ENCODE measurements around the gene PACRG.

Gene PACRG

GRCh38 chr6:163185744-163186143 is 458.0 kb downstream of the PACRG start:
- no peak for DNase-seq

GRCh38 chr6:163186527-163186926 is 458.8 kb downstream of the PACRG start:
- no peak for DNase-seq

- no peak for DNase-seq
Measured at GRCh38 chr6:163187201-163187600, 459.4 kb downstream of the PACRG start.

GRCh38 chr6:163187606-163188005 is 459.8 kb downstream of the PACRG start:
- DNase-seq: no peak

- no peak for DNase-seq
Measured at GRCh38 chr6:163188746-163189145, 461.0 kb downstream of the PACRG start.

- no peak for DNase-seq
Measured at GRCh38 chr6:163189609-163190008, 461.8 kb downstream of the PACRG start.

- no peak for DNase-seq
Measured at GRCh38 chr6:163190786-163191185, 463.0 kb downstream of the PACRG start.

GRCh38 chr6:163191704-163192537 is 464.1 kb downstream of the PACRG start:
- no peak for DNase-seq

GRCh38 chr6:163192591-163192990 is 464.8 kb downstream of the PACRG start:
- DNase-seq: no peak

GRCh38 chr6:163193326-163193725 is 465.6 kb downstream of the PACRG start:
- DNase-seq: no peak

- no peak for DNase-seq
Measured at GRCh38 chr6:163195721-163196691, 468.2 kb downstream of the PACRG start.

- no peak for DNase-seq
Measured at GRCh38 chr6:163197839-163198238, 470.1 kb downstream of the PACRG start.

- DNase-seq: no peak
Measured at GRCh38 chr6:163198396-163198795, 470.6 kb downstream of the PACRG start.

GRCh38 chr6:163199371-163199770 is 471.6 kb downstream of the PACRG start:
- DNase-seq: no peak

GRCh38 chr6:163200289-163200688 is 472.5 kb downstream of the PACRG start:
- no peak for DNase-seq

GRCh38 chr6:163200694-163201093 is 472.9 kb downstream of the PACRG start:
- DNase-seq: no peak

- DNase-seq: no peak
Measured at GRCh38 chr6:163201855-163202254, 474.1 kb downstream of the PACRG start.

- no peak for DNase-seq
Measured at GRCh38 chr6:163206196-163206595, 478.4 kb downstream of the PACRG start.

- no peak for DNase-seq
Measured at GRCh38 chr6:163207431-163208383, 479.9 kb downstream of the PACRG start.

GRCh38 chr6:163209005-163209404 is 481.2 kb downstream of the PACRG start:
- no peak for DNase-seq

- no peak for DNase-seq
Measured at GRCh38 chr6:163212123-163212522, 484.3 kb downstream of the PACRG start.

- no peak for DNase-seq
Measured at GRCh38 chr6:163214259-163214658, 486.5 kb downstream of the PACRG start.

Data from NCI-H446 (cell line).